Fibroblast of villous mesenchyme (primary cell): ENCODE data around the gene PI4KB. TPM values are rescaled to one million over a fixed set of nuclear protein-coding genes. Genes with fewer than 3 reads are reported as not detected.
"Not testable (repeated sequence)": the region's sequence is repeated elsewhere in the genome, so short reads cannot be mapped to it uniquely, and the experiment has no call there.

Source experiments
- DNase-seq: peaks from one replicate; pipeline ENCODE4 v3.0.0-alpha.2; 2010; ENCODE audit warnings: low read depth
- H3K4me3 ChIP-seq: 2 replicates; pipeline ENCODE4 v1.5.1; 2011; ENCODE audit warnings: low read depth, mild to moderate bottlenecking, low read length
- total RNA-seq: library from RNA; depleted of rRNA; stranded (reverse); fragments of >200 nt; gene quantifications from 2 replicates; pipeline ENCODE4 v1.2.3, GENCODE V29; 2012
- TF ChIP-seq, protein P1 (sequence below): IDR thresholded peaks from 2 replicates; pipeline ENCODE4 v1.5.1; 2012; ENCODE audit warnings: low read depth, mild to moderate bottlenecking, low read length; ENCODE audit not compliant: insufficient read depth

Gene PI4KB
- total RNA-seq, 1 donor, result 85.5 TPM

DNA sequence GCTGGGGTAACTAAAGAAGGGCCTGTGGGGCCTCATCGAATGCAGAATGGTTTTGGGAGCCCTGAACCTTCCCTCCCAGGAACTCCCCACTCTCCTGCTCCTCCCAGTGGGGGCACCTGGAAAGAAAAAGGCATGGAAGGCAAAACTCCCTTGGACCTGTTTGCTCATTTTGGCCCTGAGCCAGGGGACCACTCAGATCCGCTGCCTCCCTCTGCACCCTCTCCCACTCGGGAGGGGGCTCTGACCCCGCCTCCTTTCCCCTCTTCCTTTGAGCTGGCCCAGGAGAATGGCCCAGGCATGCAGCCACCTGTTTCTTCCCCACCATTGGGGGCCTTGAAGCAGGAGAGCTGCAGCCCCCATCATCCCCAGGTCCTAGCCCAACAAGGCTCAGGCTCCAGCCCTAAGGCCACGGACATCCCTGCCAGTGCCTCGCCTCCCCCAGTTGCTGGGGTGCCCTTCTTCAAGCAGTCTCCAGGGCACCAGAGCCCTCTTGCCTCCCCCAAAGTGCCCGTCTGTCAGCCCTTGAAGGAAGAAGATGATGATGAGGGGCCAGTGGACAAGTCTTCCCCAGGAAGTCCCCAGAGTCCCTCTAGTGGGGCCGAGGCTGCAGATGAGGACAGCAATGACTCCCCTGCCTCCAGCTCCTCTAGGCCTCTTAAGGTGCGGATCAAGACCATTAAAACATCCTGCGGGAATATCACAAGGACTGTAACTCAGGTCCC, 40.4 kb downstream of the PI4KB start:
- TF ChIP-seq, protein P1, sequence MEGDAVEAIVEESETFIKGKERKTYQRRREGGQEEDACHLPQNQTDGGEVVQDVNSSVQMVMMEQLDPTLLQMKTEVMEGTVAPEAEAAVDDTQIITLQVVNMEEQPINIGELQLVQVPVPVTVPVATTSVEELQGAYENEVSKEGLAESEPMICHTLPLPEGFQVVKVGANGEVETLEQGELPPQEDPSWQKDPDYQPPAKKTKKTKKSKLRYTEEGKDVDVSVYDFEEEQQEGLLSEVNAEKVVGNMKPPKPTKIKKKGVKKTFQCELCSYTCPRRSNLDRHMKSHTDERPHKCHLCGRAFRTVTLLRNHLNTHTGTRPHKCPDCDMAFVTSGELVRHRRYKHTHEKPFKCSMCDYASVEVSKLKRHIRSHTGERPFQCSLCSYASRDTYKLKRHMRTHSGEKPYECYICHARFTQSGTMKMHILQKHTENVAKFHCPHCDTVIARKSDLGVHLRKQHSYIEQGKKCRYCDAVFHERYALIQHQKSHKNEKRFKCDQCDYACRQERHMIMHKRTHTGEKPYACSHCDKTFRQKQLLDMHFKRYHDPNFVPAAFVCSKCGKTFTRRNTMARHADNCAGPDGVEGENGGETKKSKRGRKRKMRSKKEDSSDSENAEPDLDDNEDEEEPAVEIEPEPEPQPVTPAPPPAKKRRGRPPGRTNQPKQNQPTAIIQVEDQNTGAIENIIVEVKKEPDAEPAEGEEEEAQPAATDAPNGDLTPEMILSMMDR, result no peak
- H3K4me3 ChIP-seq, result no peak overlapping the region
- DNase-seq, result no peak

DNA sequence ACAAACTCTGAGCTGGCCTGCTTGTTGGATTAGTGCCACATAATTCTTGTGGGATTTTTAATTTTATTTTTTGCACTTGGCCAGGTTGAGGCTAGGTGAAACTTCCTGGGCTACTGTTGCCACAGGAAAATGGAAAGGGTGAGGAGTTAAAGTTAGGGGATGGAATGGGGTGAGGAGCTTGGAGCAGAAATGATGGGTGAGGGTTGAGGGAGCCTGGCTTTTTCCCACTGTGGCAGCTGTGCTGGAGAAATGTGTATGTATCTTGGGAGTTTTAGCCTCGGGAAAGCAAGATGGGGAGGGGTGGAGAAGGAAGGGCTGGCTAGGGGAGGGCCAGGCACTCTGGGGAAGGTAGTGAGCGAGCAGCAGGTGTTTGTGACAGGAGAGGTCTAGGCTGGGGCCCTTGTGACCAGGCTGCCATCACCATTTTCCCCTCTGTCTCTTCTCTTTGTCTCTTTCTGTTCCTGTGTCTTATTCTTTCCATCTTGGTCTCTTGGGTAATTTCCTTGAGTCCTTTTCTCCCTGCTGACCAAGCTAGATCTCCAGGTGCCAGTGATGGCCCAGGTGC, 43.1 kb downstream of the PI4KB start:
- peak overlapping the region; percentile 87 for H3K4me3 ChIP-seq
- TF ChIP-seq, protein P1, result no peak
- DNase-seq, result no peak

DNA sequence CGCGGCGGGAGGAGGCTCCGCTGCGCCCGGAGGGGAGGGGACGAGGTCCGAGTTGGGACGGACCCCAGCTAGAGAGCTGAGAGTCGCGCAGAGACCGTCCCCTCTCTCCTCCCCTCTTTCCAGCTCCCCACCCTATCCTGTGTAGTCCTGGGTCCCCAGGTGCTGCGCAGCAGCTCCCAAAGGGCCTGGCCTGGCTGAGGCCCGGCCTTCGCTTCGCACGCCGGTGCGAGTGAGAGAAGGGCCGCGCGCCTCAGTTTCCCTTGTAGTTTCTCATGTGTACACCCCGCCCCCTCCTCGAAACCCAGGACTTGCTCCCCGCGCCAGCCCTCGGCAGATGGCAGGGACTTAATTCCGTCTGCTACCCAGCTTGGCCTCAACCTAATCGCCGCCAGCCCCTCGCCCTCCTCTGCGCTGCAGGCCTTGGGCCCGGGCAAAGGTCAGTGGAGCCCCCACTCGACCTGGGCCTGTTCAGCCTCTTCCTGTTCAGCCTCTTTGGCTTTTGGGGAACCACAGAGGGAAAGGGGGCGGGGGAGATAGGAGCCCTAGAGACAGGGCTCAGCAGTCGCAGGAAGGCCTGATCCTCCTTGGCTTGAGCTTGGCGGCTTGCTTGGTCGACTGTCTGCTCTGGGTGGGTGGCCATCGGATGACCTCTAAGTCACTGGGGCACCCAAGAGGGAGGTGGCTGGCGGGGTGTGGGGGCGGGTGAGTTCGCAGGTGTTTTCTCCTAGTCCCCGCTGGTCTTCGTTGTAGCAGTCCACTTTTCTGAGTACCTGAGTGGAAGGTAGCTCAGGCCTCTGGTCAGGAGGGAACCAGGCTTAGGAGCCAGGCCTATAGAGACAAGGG, 44.1 kb downstream of the PI4KB start:
- TF ChIP-seq, protein P1, result no peak
- DNase-seq, result peak; percentile 21
- peak overlapping the region; percentile 87 for H3K4me3 ChIP-seq

DNA sequence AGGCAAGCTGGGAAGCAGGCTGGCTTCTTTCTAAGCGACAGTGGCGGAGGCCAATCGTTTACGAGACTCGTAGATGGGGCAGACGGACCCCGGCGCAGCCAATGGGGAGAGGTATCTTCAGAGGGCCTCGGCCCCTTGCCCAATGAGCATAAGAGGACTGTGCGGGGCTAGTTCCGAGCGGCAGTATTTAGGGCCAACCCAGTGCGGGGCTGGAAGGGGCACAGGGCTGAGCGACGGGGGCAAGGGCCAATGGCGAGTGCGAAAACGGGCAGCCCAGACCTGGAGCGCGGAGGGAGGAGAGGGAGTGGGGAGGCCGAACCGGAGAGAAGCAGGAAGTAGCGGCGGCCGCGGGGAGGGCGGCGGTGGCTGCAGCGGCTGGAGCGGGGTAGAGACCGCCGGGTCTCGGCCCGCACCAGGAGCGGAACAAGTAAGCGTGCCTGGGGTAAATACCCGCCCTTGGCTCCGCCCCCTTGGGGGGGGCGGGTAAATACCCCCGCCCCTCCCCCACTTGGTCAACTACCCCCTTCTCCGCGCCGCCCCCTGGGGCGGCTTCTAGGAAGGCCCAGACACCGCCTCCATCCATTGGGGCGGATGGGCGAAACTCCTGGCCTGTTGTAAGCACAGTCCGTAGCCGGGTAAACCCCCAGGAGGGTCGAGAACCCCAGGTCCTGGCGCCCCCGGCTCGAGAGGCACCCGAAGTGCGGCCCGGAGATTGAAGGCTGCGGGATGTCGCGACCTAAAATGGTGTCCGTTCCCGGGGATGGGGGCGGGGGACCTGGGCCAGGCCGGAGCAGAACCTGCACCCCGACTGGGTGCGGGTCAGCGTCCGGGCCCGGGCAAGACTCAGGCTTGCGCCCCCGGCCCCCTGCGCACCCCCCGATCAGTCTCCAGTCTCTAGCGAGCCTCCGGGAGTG, 45.0 kb downstream of the PI4KB start, which contains the start of gene ZNF687:
Gene ZNF687 (plus strand): TSS at position 331 of the 914 bp plus-strand sequence. CDS start 3,993 bp downstream, outside the sequence.
- TF ChIP-seq, protein P1, result no peak
- peak within 1 kb of the TSS; percentile 98 for H3K4me3 ChIP-seq
- DNase-seq, result peak; percentile 100

DNA sequence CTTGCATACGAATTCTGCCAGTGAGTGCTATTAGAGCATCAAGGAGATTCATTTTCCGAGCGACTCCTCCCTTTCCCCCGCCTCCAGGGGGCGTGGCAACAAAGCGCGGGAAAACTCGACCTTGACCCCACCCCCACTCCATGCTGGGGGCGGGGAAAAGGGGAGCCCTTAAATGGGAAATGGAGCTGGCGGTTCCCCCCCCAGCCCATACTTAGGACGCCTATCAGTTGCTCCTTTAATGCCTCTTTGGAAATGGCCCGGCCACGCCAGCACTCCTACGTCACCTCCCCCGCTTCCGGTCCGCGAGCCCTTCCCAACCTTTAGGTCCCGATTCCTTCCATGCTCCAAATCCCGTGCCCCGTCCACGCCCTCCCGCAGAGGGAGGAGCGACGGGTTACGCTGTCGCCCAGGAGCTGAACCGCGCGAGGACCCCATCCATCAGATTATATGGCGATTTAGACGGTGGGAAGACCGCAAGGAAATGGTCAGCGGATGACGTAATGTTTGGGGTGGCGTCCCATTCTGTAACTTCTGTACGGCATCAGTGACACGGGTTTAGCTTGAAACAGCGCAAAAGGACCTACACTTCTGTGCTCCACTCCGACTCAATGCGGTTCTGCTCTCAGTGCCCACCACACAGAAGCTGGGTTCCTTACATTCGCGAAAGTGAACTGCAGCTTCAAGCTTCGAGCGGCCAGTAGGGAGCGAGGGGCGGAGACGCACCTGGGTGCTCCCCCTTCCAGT, 45.8 kb downstream of the PI4KB start:
- TF ChIP-seq, protein P1, result peak; percentile 31
- peak; percentile 99 for DNase-seq
- H3K4me3 ChIP-seq, result peak overlapping the region; percentile 98

DNA sequence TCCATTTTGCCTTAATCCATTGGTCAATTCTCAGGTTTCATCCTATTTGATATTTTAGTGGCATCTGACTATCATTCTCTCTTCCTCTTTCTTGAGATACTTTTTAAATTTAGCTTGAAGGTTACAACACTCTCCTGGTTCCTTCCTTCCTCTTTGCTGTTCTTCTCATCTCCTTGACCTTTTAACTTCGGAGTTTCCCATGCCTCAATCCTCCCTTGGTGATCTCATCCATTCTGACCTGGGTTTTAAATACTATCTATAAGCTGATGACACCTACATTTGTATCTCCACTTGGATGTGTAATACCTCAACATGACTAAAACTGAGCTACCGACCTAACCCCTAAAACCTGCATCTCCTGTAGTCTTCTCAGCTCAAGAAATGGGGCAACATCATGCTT, 50.0 kb downstream of the PI4KB start:
- no peak overlapping the region for H3K4me3 ChIP-seq
- no peak for DNase-seq
- TF ChIP-seq, protein P1, result no peak

DNA sequence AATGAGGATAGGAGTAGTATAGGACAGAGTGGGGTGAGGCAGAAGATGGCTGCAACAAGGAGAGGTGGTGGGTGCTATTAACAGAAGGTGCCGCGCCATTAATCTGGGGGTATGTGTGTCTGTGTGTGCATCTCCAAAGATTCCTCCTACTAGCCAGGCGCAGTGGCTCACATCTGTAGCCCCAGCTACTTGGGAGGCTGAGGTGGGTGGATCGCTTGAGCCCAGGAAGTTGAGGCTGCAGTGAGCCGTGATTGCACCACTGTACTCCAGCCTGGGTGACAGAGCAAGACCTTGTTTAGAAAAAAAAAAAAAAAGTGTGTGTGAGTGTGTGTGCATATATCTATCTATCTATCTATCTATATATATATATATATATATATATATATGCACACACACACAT, 51.9 kb downstream of the PI4KB start:
- H3K4me3 ChIP-seq, DNase-seq: not testable (repeated sequence)
